GM18873 (cell line): ENCODE data around the gene ICA1.

Experiments
- ATAC-seq: cut with Tn5 transposase; IDR thresholded peaks from one replicate; pipeline ENCODE4 v1.9.1; 2021; ENCODE audit warnings: mild to moderate bottlenecking, moderate library complexity, moderate number of reproducible peaks; ENCODE audit not compliant: unreplicated experiment, low FRiP score

Gene ICA1

DNA sequence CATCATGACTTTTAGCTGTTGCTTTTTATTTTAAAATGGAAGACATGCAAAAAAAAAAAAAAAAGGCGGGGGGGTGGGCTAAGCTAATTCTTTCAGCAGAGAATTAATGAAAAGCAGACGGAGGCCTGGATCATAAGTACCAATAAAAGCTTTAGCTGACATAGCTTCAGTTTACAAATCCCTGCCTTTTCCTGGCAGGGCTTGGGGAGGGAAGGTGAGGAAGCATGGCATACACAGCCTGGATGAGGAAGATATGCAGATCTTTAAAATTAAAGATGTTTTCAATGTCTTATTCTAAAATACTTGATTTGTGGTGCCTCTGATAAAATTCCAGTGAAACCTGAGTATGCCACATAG lies 57.0 kb downstream of the ICA1 start:
- no peak for ATAC-seq

DNA sequence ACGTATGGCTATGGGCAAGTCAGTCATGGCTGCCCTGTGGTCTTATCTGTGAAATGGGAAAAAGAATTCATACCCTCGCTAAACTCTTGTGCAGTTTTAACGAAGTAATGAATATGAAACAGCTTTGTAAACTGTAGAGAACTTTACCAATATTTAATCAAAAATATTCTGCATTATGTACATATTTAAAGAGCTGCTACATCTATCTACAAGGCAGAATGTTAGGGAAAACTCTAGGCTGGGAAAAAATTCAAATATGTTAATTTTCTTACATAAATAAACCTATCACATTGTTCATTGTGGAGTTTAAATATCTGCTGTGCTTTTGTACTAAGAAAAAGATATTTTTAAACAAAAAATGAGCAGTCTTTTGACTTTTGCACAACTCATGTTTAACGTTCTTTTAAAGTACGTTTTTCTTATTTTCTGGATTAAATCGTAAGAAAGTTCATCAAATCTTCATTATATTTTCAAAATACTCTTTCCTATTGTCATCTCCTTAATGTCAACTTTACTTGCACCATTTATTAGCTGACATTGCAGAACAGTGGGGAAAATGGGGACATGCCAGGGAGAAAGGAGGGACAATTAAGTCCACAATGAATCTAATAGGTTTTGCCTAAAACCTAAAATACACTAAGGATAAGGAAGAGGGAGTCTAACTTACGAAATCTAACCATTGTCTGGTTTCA lies 57.5 kb downstream of the ICA1 start:
- ATAC-seq, result no peak

DNA sequence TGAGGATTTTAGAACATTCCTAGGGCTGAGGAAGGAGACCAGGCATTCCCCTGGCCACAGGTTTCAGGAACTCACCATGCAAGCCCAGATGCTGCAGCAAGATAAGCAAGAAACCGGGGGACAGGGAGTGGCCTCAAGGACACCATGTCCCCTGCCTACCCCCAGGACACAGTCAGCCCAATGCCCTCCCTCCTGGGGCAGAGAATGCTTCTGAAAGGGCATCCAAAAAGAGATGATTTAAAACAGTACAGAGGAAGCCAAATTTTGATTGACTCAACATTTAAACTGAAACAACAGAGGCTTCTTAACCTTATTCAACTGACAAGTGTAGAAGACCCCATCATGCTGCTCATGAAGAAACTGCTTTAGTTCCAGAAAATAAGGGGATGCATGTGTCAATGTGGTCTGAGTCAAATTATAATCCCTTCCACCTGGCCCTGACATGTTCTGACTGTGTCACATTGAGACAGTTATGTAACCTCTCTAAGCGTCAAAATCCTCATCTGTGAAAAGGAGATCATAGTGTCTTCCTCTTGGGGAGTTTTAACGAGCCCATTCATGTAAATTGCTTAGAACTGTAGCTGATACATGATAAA lies 60.0 kb downstream of the ICA1 start:
- no peak for ATAC-seq

DNA sequence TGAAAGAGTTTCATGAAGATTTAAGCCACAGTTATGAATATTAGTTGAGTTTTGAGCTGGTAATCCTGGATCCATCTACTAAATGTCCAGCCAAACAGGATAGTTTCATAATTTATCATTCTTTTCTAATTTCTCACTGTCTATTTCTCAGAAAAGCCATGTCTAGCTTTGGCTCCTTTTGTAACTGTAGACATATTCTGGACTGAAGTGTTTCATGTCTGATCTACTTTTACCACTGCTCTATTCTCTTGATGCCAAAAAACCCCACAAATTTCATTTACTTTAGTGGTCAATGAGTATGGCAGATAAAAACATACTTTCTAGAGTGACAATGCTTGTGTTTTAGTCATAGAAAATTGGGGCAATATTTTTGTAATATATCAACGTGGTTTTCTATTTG lies 61.2 kb downstream of the ICA1 start:
- no peak for ATAC-seq

DNA sequence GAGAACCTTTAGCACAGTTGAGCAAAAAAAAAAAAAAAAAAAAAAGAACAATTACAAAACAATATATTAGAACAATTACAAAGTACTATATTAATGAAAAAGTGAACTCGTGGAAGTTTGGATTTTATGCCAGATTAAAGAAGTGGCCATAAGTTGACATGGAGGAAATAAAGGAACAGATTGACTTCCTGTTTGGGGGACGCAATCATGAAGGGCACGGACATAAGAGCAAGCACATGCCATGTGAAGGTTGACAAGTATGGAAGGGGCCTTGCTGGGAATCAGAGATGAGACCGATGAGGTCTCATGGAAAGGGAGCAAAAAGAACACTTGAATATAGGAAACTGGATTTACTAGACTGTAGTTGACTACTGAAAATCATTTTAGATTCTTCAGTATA lies 61.7 kb downstream of the ICA1 start:
- no peak for ATAC-seq

DNA sequence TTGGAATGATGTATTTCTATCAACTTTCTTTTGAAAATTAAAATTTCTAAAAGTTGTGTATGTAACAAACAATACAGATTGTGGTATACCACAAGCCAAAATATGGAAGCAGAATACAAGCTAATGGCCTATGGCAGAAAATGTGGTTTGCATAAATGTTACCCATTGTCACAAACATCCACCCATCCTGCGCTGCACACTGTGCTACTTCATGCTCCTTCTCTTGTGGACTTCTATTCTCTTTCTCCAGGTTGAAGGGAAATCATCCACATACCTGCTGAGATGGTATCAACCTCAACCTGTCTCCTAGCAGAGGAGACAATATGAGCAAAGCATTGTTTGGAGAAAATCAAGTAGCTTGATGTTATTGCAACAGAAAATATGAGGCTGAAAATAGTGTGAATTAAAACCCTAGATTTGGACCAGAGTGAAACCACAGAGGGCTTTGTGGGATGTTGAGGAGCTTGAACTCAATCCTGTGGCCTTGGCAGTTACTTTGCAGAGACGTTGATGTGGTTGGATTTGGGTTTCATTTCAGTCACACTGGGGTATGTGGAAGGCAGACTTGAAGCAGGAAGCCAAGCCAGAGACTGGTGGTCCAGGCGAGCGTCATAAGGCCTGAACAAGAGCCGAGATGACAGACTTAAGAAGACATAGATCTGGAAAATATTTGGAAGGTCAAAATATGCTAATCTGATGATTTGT lies 63.8 kb downstream of the ICA1 start:
- no peak for ATAC-seq

DNA sequence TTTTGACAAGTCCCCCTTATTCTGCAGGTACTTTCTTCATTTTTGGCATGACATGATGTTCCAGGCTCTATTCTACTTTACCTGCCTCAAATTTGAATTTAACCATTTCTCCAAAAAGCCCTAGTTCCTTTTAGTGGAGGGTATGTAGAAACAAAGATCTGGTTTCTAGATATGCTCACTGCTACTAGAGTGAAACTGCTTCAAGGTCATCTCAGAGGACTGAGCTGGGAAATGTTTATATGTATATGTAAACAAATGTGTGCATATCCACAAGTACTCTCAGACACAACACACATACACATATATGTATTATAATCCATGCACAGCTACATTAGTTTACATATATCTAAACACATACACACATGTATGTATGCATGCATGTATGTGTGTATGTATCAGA lies 69.1 kb downstream of the ICA1 start:
- no peak for ATAC-seq

DNA sequence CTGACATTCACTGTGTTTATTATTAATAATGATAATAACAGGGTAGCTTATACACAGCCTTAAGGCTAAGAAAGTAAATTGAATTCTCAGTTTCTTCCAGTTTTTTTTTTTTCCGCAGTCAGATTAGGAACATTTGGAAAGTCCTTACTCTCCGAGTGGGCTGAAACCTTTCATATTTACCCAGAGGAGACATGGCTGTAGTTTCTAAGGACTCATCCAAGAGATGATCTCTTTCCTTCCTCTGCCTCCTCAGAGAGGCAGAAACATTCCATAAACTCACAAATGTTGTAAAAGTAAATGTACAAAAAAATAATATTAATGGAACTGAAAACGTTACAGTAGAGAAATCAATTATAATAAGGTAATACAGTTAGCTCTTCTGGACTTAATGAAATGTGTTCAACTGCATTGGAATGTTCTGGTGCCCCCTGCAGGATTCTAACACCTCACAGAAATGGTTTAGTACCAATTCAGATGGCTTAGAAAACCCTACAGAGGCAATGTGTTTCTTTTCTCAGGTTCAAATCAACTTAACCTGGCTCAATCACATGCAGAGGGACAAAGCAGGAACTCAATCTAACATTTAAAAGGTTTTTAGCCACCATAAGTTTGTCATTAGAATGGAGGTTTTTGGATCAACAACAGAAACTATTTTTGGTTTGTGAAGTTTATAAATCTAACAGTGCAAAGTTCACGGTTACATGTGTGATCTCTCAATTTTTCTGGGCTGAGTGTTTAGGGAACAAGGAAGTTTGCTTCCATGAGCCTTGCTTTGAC lies 71.7 kb downstream of the ICA1 start:
- ATAC-seq, result no peak

DNA sequence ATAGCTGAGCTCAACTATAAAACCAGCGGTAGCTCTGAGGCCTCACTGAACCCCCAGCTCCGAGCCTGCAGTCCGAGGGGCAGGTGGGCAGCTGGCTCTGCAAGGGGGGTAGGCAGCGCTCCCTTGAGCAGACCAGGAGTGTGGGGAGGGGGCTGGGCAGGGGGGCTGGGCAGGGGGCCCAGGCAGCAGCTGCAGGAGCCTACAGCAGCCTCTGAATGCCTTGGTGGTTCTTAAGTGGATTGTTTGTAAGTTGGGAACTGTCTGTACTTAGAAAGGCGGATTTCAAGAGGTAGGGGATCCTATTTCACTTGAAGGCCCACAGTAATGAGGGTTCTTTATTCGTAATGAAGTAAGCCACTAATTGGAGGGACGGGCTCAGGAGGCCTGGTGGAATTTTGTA lies 72.3 kb downstream of the ICA1 start:
- no peak for ATAC-seq

DNA sequence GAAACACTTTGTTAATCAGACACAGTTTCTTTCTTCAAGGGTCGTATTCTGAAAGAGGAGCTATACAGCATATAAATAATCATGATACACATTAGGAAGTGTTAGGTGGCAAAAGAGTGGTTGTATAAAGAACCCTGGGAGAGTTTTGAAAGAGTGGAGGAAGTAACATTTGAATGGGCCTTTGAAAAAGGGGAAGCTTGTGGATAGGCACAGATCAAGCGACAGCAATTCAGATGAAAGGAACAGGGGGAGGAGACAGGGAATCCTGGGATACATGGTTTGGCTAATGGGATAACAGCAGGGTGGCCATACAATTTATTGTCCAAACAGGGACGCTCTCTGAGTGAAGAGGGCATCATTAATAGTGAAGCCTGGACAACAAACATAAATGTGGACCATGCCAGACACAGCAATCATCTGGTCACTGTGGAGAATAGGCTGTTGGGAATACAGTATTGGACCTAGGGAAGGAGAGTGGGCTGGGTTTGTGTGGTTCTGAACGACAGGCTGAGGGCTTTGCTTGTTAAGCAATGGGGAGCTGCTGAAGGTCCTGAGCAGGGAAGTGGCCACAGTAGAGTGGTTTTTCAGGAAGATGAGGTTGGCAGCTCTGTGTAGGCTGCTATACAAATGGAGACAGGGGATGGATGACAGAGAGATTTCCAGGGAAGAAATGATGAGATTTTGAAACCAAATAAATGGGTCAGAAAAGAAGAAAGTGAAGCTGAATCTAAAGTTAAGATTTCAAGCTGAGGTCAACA lies 75.9 kb downstream of the ICA1 start:
- no peak for ATAC-seq

DNA sequence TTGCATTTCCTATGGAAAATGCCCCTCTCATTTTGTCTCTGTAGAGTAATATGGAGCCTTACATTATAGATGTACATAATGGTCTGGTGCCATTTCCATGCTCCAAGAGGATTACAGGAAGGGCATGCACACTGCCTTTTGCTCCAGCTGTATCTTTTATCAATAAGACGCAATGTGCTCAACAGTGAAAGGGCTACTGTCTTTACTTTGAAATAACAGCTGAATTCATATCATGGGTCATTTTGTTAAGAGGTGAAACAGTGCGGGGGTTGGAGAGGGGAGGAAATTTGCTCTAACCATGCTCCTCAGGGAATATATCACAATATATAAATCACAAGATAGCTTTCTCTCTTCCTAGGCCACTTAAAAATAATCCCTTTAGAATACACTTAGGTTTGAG lies 77.7 kb downstream of the ICA1 start:
- ATAC-seq, result no peak

DNA sequence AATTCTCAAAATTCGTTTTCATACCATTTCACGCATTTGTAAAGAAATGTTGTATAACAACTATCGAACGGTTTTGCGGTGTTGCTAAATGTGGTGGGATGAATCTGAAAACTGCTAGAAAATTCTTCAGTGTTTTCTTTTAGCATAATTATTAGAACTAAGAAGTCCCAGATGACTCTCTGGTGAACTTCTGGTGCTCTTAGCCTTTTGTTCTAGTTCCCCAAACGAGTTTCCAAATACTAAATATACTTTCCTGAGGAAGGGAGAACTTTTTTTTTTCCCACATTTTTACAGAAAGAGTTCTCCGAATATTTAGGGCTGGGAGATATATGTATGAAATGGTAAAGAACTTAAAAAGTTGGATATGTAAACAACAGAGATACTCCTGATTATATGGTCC lies 82.5 kb downstream of the ICA1 start:
- no peak for ATAC-seq

DNA sequence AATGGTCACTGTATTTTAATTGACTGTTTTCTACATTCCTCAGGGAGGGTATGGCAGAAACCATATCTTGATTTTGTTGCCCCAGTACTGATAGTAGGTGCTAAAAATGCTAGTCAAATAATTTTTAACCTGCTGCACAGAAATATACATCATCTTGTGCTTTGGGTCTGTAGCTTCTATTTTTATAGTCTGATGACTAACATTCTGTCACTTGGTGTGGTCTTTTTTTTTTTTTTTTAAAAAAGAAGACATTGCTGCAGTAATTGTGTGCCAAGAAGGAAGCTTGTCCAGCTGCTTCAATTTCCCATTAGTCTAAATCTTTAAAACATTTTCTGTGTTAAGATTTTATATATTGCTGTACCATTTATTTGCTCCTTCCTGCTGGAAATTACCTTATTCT lies 83.6 kb downstream of the ICA1 start:
- no peak for ATAC-seq

DNA sequence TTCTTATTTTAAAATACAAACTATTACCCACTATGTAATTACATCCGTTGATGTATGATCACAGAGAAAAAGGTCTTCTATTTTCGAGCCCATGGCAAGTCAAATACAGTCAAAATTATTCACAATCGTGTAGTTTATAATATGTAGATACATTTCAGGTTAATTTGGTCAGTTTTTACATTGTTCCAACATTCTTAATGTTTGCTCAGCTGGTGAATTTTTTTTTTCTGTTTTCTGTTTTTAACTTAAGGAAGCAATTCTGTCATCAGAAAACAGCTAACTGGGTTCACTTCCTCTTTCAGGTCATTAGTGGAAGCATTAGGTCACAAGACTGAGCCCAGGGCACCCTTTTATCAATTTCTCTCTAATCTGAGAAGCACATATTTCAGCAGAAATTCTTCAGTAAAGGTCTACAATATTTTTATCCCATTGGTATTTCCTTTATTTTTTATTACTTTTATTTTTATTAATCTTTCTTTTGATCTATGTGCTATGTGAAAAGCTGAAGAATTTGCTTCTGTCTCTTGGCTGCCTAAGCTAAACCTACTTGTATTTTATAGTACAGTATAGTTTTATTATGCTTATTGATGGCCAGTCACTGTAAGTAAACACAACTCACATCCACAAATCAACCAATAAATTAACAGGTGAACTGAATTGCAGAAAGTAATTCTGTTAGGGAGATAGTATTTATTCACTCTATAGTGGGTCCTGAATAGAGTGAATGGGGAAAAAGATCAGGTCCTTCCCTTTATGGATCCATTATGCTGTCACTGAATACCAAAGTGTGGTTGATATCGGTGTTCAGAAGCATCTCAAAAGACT lies 84.6 kb downstream of the ICA1 start:
- peak; percentile 35 for ATAC-seq

DNA sequence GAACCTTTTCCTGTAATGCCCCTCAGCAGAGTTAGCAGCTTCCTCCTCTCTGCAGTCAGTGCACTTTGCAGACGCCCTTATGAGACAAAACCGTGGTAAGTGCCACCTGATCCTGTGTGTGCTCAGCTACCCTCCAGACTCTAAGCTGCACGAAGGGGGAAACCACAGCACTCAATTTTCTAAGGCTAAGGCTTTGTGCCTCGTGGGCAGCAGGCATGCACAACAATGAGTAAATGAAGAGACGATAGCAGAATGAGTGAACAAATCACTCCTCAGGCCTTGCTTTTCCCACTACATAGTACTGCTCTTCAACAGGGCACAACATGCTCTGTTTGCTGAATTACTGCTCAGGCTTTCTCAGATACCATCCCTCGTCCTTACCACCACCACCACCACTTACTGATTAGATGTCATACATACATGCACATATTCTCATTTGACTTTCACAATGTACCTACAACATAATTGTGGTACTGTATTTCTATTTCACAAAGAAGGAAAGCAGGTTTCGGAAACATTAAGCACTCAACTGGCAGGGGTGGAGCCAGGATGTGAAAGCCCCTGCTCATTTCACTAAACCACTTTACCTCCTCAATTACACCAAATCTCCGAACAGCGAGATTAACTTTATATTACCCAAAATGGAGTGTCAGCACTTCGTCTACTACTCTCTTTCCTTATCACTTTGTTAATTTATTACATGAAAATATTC lies 85.4 kb downstream of the ICA1 start:
- peak; percentile 70 for ATAC-seq

DNA sequence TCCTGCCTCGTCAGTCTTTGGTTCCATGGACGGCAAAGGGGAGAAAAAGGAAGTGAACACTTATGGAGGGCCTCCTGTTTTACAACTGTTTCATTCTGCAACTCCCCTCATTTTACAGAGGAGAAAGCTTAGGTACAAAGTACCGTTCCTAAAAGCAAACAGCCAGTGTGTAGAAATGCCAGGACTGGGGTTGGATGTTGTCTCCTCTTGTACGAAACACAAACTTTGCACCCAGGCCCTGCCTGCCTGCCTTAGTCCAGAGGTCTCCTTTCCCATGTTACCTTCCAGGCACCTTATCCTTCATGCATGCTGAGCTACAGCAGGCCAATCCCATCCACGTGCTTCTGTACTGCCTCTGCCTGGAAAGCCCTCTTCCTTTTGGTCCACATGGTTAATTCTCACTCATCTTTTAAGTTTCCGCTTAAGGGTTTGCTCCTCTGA lies 86.0 kb downstream of the ICA1 start:
- ATAC-seq, result no peak

DNA sequence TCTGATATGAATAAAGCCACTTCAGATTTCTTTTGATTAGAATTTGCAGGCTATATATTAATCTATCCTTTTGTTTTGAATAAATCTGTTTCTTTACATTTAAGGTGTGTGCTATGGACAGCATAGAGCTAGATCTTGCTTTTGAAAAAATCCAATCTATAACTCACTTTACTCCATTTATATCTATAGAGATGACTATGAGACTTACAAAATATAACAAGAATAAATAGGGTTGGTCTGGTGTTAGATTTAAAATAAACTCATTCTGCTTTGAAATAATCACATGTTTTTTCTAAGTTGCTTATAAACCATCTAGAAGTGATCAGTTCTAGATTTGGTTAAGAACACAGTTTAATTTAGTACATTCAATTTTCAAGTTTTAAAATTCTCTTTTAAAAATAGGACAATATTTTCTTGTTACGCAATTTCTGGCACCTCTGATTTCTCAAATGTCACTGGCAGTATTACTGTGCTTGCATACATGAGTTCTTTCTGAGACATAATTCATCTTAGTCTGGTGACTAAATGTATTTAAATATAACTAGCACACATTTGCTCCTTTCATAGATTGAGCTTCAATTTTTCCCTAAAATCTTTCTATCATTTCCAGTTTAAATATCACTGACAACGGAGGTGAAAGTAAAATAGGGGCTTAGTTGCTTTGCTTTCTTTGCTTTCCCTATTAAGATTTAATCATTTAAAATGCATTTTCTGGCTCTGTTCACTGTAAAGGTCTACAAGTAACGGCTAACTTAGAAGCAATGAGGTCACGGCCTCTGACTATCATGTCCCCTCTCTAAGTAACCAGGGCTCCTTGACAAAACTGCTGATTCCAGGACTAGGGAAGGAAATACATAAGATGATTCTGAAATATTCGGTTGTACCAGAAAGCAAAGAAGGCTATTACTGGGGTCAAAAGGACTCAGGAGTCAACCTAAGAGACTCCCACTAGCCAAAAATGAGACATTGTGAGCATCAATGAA lies 89.3 kb downstream of the ICA1 start:
- ATAC-seq, result no peak

DNA sequence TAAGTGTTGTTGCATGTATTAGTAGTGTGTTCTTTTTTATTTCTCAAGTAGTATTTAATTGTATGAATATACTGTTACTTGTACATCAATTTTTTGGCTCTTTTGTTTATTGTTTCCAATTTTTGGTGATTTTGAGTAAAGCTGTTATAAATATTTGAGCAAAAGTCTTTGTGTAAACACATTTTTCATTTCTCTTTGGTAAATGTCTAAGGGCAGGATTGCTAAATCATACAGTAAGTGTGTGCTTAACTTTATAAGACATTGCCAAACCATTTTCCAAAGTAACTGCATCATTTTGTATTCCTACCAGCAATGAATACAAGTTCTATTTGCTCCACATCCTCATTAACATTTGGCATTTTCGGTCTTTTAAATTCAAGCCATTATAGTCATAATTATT lies 92.8 kb downstream of the ICA1 start:
- no peak for ATAC-seq
